ENCODE data around the gene NUTF2. TPM values are rescaled to one million over a fixed set of nuclear protein-coding genes. Genes with fewer than 3 reads are reported as not detected.
A peak's percentile ranks its signal among the peaks of the same experiment; 100 is the strongest.

The NUTF2 gene
- total RNA-seq, 1 experiment from 2014 or later = 145 TPM

- CTCF ChIA-PET = no interaction called here
- POLR2A ChIA-PET = no interaction called here
- H3K4me2 ChIP-seq (ENCODE audit: low read length) = no peak overlapping the region
- H4K20me1 ChIP-seq (ENCODE audit: insufficient read depth) = no peaks in the 10 kb centered on the region
- H2AFZ ChIP-seq (ENCODE audit: low read depth, low read length, poor library complexity, severe bottlenecking) = no peak overlapping the region
- H3K36me3 ChIP-seq (ENCODE audit: control insufficient read depth in 1 of 2, insufficient read depth in 2 of 2, low read length in 2 of 2) = peaks cover 33 to 36% of the 10 kb centered on the region in 2 experiments; a peak in 3 of 4 replicates
- no peak overlapping the region for H3K9ac ChIP-seq (ENCODE audit: low read length)
- H3K4me1 ChIP-seq (ENCODE audit: control insufficient read depth in 1 of 2, insufficient read depth in 2 of 2, low read length in 2 of 2) = peaks cover 7 to 20% of the 10 kb centered on the region in 2 experiments
- TF ChIP-seq CEBPB (IDR thresholded peaks at IDR 0.05; ENCODE audit: low read depth) (no peak), REST (IDR thresholded peaks at IDR 0.05; ENCODE audit: low read depth) (no peak), EGR1 (IDR thresholded peaks at IDR 0.05; ENCODE audit: low read depth) (no peak), ZNF274 (IDR thresholded peaks at IDR 0.05; ENCODE audit: low read depth, low read length) (no peak), ELF1 (IDR thresholded peaks at IDR 0.05; ENCODE audit: borderline replicate concordance, low read depth) (no peak), CBX3 (IDR thresholded peaks at IDR 0.05; ENCODE audit: low read depth) (no peak), POLR2AphosphoS5 (IDR thresholded peaks at IDR 0.05; ENCODE audit: low read depth, low read length) (no peak), TCF7L2 (IDR thresholded peaks at IDR 0.05; ENCODE audit: borderline replicate concordance, extremely low read depth, insufficient read depth, insufficient read length) (no peak), SP1 (IDR thresholded peaks at IDR 0.05; ENCODE audit: low read depth) (no peak), JUND (IDR thresholded peaks at IDR 0.05) (no peak), CTCF (IDR thresholded peaks at IDR 0.05 in 2 of 3, conservative IDR thresholded peaks at IDR 0.05 in 1 of 3; ENCODE audit: borderline replicate concordance in 1 of 3, insufficient read depth in 1 of 3, low read depth in 2 of 3, low read length in 2 of 3) (no peak), EZH2 (IDR thresholded peaks at IDR 0.05) (no peak), FOSL1 (IDR thresholded peaks at IDR 0.05; ENCODE audit: low read depth) (no peak), ZFX (IDR thresholded peaks at IDR 0.05) (no peak), SRF (IDR thresholded peaks at IDR 0.05; ENCODE audit: low read depth) (no peak), EZH2phosphoT487 (IDR thresholded peaks at IDR 0.05; ENCODE audit: borderline replicate concordance) (no peak), SIN3A (IDR thresholded peaks at IDR 0.05; ENCODE audit: low read depth) (no peak)
- TF ChIP-seq, protein P1, sequence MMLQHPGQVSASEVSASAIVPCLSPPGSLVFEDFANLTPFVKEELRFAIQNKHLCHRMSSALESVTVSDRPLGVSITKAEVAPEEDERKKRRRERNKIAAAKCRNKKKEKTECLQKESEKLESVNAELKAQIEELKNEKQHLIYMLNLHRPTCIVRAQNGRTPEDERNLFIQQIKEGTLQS (IDR thresholded peaks at IDR 0.05) = no peak
- TF ChIP-seq, protein P2, sequence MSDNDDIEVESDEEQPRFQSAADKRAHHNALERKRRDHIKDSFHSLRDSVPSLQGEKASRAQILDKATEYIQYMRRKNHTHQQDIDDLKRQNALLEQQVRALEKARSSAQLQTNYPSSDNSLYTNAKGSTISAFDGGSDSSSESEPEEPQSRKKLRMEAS (IDR thresholded peaks at IDR 0.05) = no peak
- H3K9me3 ChIP-seq (ENCODE audit: control insufficient read depth in 1 of 2, insufficient read depth in 1 of 2, low read depth in 1 of 2, low read length in 2 of 2) = no peaks in the 10 kb centered on the region
- RAD21 ChIA-PET (ENCODE audit: low non-redundant PET in 1 of 2, low total read pairs in 2 of 2, uncharacterized antibody in 2 of 2, unreplicated experiment in 2 of 2) = no interaction called here
- no peaks in the 10 kb centered on the region for H3K9me2 ChIP-seq (ENCODE audit: insufficient read depth)
- no TSS peak for BruUV-seq (replicated peaks)
- H3K79me2 ChIP-seq (ENCODE audit: insufficient read depth, low read length) = peaks cover 36% of the 10 kb centered on the region
- DNase-seq (ENCODE audit: low read depth, low spot score) = no peak
- no peaks in the 10 kb centered on the region for H3K27me3 ChIP-seq (ENCODE audit: insufficient read depth, low read length)
- ATAC-seq = no peak
- no peak overlapping the region for H3K4me3 ChIP-seq (replicated peaks in 1 of 2; ENCODE audit: low read depth in 1 of 2, low read length in 2 of 2)
- intact Hi-C loops (cut with micrococcal nuclease) = no loop called here
- peak overlapping the region; percentile 25; the same call in 1 of the 2 replicates for H3K27ac ChIP-seq (ENCODE audit: low read depth, low read length)
Measured at GRCh38 chr16:67869653-67870052, 22.9 kb downstream of the NUTF2 start.
